ENCODE data around the gene SDCCAG8.

- no peak for TF ChIP-seq CTCF (IDR thresholded peaks at IDR 0.05; ENCODE audit: low read depth, low read length)
- TF ChIP-seq POLR2A (IDR thresholded peaks at IDR 0.05; ENCODE audit: extremely low read depth, insufficient read length), result no peak
- TF ChIP-seq, protein P1, sequence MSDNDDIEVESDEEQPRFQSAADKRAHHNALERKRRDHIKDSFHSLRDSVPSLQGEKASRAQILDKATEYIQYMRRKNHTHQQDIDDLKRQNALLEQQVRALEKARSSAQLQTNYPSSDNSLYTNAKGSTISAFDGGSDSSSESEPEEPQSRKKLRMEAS (IDR thresholded peaks at IDR 0.05; ENCODE audit: low read depth, low read length), result no peak
- TF ChIP-seq MYC (IDR thresholded peaks at IDR 0.05; ENCODE audit: low read depth, low read length), result no peak
These were observed 200.2 kb downstream of the SDCCAG8 start for GRCh38 chr1:243455760-243456651.
